Measurements from ENCODE around the gene PPIL6. TPM values are rescaled to one million over a fixed set of nuclear protein-coding genes. Genes with fewer than 3 reads are reported as not detected.

The PPIL6 gene
- total RNA-seq, 3 donors from 2014 or later: 2.6 to 16.5 (median 2.9) TPM

DNA sequence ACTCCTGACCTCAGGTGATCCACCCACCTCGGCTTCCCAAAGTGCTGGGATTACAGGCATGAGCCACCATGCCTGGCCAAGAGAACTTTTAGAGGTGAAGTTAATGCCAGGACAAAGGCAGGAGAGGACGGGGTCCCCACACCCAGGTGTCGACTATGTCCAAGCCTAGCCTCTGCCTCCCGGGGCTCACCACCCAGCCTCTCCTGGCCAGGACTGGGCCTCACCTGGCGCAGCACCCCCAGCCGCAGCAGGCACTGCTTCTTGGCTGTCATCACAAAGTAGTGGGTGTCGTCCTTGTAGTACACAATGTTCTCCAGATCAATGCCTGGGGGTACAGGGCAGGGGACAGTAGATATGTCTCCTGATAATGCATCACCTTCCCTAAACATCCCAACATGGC lies 10.9 kb upstream of the PPIL6 start:
- intact Hi-C loops (cut with DNase I; ENCODE audit: low total_unique reads): no loop called here
- no peak for DNase-seq (ENCODE audit: low spot score in 2 of 2)
- no peak for TF ChIP-seq CTCF (IDR thresholded peaks at IDR 0.05)
- no peak for TF ChIP-seq POLR2AphosphoS5 (IDR thresholded peaks at IDR 0.05)
- TF ChIP-seq POLR2A (IDR thresholded peaks at IDR 0.05): no peak

DNA sequence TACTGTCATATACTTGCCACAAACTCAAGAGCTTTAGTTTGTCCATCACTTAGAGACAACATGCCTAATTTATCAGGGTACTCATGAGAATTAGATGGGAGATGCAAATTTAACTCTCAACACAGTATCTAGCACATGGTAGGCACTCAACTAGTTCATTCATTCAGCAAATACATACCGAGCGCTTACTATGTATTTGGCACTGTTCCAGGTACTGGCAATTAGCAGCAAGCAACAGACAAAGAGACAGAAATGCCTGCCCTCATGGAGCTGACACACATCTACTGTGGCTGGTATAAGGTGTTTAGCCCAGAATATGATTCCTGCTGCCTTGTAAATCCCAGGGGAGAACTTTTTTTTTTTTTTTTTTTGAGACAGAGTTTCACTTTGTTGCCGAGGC lies 10.4 kb upstream of the PPIL6 start:
- Histone ChIP-seq H3K27me3 (no peaks in the 10 kb centered on the region), H3K9me3 (no peaks in the 10 kb centered on the region), H3K4me1 (no peaks in the 10 kb centered on the region), H3K36me3 (no peaks in the 10 kb centered on the region), H3K27ac (no peak overlapping the region), H3K4me3 (no peak overlapping the region)
- TF ChIP-seq POLR2AphosphoS5 (IDR thresholded peaks at IDR 0.05): no peak
- TF ChIP-seq CTCF (IDR thresholded peaks at IDR 0.05): no peak
- no peak for TF ChIP-seq POLR2A (IDR thresholded peaks at IDR 0.05)
- intact Hi-C loops (cut with DNase I; ENCODE audit: low total_unique reads): no loop called here
- DNase-seq (ENCODE audit: low spot score in 2 of 2): no peak

More for the DNA sequence above, 10.9 kb upstream of the PPIL6 start:
- H3K4me3 ChIP-seq: no peak overlapping the region
- H3K4me1 ChIP-seq: no peaks in the 10 kb centered on the region
- H3K9me3 ChIP-seq: no peaks in the 10 kb centered on the region
- no peaks in the 10 kb centered on the region for H3K27me3 ChIP-seq
- H3K36me3 ChIP-seq: no peaks in the 10 kb centered on the region
- no peak overlapping the region for H3K27ac ChIP-seq

DNA sequence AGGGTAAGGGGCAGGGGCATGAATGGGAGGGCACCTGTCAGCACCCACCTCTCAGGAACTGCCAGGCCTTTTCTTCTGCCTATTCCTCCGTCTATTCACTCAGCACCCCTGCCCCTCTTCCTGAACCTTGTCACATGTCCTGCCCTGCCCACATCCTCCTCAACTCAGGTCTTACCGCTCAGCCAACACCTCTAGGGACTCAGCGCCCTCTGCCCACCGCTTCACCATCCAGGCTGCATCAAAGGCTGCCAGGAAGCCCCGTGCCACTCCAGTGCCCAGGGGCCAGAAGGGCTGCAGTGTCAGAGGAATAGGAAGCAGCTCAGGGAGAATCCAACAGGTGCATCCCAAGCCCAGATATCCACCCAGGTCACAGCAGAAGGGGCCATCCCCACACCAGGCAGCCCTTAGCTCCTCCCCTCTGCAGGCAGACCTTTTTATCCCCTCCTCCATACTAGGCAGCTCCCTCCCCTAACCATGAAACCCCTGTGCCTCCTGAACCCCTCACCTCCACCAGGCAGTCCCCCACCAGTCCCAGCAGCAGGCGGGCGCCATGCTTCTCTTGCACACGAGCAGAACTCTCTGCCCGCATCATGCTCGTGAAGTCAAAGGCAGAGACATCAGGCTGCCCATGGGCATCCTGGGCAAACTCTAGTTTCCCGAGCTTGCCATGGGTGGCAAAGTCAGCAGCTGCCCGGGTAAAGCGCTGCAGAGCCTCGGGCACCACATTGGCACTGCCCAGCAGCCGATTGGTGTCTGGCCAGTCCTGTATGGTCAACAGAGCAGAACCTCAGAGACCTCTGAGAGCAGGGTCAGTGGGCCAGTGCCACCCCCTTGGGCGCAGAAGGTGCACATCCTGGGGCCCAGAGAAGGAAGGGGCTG lies 9.6 kb upstream of the PPIL6 start:
- H3K4me3 ChIP-seq: no peak overlapping the region
- no peak overlapping the region for H3K27ac ChIP-seq
- no peaks in the 10 kb centered on the region for H3K36me3 ChIP-seq
- H3K4me1 ChIP-seq: no peaks in the 10 kb centered on the region
- H3K9me3 ChIP-seq: no peaks in the 10 kb centered on the region
- H3K27me3 ChIP-seq: no peaks in the 10 kb centered on the region
- intact Hi-C loops (cut with DNase I; ENCODE audit: low total_unique reads): no loop called here
- DNase-seq (ENCODE audit: low spot score in 2 of 2): no peak
- TF ChIP-seq POLR2A (IDR thresholded peaks at IDR 0.05) (no peak), CTCF (IDR thresholded peaks at IDR 0.05) (no peak), POLR2AphosphoS5 (IDR thresholded peaks at IDR 0.05) (no peak)

- TF ChIP-seq CTCF (IDR thresholded peaks at IDR 0.05) (no peak), POLR2A (IDR thresholded peaks at IDR 0.05) (no peak), POLR2AphosphoS5 (IDR thresholded peaks at IDR 0.05) (no peak)
- no peak overlapping the region for H3K27ac ChIP-seq
- H3K36me3 ChIP-seq: no peaks in the 10 kb centered on the region
- no peak overlapping the region for H3K4me3 ChIP-seq
- intact Hi-C loops (cut with DNase I; ENCODE audit: low total_unique reads): no loop called here
- no peaks in the 10 kb centered on the region for H3K27me3 ChIP-seq
- no peaks in the 10 kb centered on the region for H3K4me1 ChIP-seq
- no peaks in the 10 kb centered on the region for H3K9me3 ChIP-seq
- DNase-seq (ENCODE audit: low spot score in 2 of 2): no peak
These were observed 8.8 kb upstream of the PPIL6 start for GRCh38 chr6:109449064-109449794.

DNA sequence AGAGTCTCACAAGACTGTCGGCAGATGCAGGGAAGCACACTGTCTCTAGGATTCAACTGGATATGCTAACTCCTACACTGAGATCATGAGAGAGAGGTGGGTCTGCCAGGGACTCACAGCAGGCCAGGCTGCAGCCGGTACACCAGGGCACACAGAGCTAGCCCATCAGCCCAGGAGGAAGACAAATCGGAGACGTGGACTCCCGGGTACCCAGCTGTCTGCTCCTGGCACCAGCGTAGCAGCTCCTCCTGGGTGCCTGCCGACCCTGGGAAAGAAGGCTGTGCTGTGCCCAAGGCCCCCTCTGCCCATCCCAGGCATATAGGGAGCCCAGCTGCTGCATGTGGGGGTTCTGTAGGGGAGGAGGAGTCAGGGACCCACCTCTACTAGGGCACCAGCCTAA lies 8.2 kb upstream of the PPIL6 start:
- H3K36me3 ChIP-seq: no peaks in the 10 kb centered on the region
- no peaks in the 10 kb centered on the region for H3K4me1 ChIP-seq
- no peak for DNase-seq (ENCODE audit: low spot score in 2 of 2)
- no peak overlapping the region for H3K4me3 ChIP-seq
- TF ChIP-seq CTCF (IDR thresholded peaks at IDR 0.05): no peak
- no peak for TF ChIP-seq POLR2AphosphoS5 (IDR thresholded peaks at IDR 0.05)
- no peak for TF ChIP-seq POLR2A (IDR thresholded peaks at IDR 0.05)
- no peaks in the 10 kb centered on the region for H3K9me3 ChIP-seq
- H3K27me3 ChIP-seq: no peaks in the 10 kb centered on the region
- intact Hi-C loops (cut with DNase I; ENCODE audit: low total_unique reads): no loop called here
- H3K27ac ChIP-seq: no peak overlapping the region
